Natural killer cell (primary cell): Measurements from ENCODE around the gene CCL16. TPM values are rescaled to one million over a fixed set of nuclear protein-coding genes. Genes with fewer than 3 reads are reported as not detected.

Experiments
- ATAC-seq, 3 donors: fragments of 150-1000 bp in 2 of 3; fragments of 200-7000 bp in 1 of 3; cut with Tn5 transposase; 1 replicate in 1 of 3; 2 replicates in 2 of 3; pipeline ENCODE4 v1.10.0; 2021; ENCODE audit warnings: mild to moderate bottlenecking in 2 of 3, moderate library complexity in 2 of 3
- DNase-seq, 2 donors: peaks; one replicate each; pipeline versions ENCODE4 v3.0.0 to v3.0.0-alpha.2; 2013 to 2021; ENCODE audit warnings: mixed read lengths in 1 of 2
- H3K27ac ChIP-seq: one replicate; pipeline ENCODE4 v1.5.1; 2013; ENCODE audit warnings: mild to moderate bottlenecking, low read length
- H3K27me3 ChIP-seq: one replicate; pipeline ENCODE4 v1.6.1; 2013; ENCODE audit warnings: low read length; ENCODE audit not compliant: control insufficient read depth, insufficient read depth
- H3K36me3 ChIP-seq: one replicate; pipeline ENCODE4 v1.6.1; 2013; ENCODE audit warnings: low read length; ENCODE audit not compliant: control insufficient read depth, insufficient read depth
- H3K4me1 ChIP-seq: one replicate; pipeline ENCODE4 v1.6.1; 2013; ENCODE audit warnings: low read length; ENCODE audit not compliant: control insufficient read depth, insufficient read depth
- H3K4me3 ChIP-seq: one replicate; pipeline ENCODE4 v1.5.1; 2013; ENCODE audit warnings: low read length
- H3K9me3 ChIP-seq: one replicate; pipeline ENCODE4 v1.6.1; 2013; ENCODE audit warnings: low read length; ENCODE audit not compliant: control insufficient read depth, insufficient read depth
- H3K27ac Mint-ChIP-seq, 2 donors: one replicate each; pipeline ENCODE4 v1.8.0; 2022; ENCODE audit warnings: mild to moderate bottlenecking in 2 of 2, mixed read lengths in 2 of 2, moderate library complexity in 1 of 2
- H3K27me3 Mint-ChIP-seq, 2 donors: one replicate each; pipeline ENCODE4 v1.8.0; 2022; ENCODE audit warnings: low read depth in 2 of 2, mixed read lengths in 2 of 2
- H3K36me3 Mint-ChIP-seq: one replicate; pipeline ENCODE4 v1.8.0; 2022; ENCODE audit warnings: mixed read lengths
- H3K4me1 Mint-ChIP-seq, 2 donors: one replicate each; pipeline ENCODE4 v1.8.0; 2022; ENCODE audit warnings: mixed read lengths in 2 of 2
- H3K4me3 Mint-ChIP-seq: one replicate; pipeline ENCODE4 v1.8.0; 2022; ENCODE audit warnings: mild to moderate bottlenecking, moderate library complexity, mixed read lengths
- H3K9me3 Mint-ChIP-seq, 2 donors: one replicate each; pipeline ENCODE4 v1.8.0; 2022; ENCODE audit warnings: mixed read lengths in 2 of 2
- intact Hi-C: fragments of 100-400 bp; cut with micrococcal nuclease; formaldehyde crosslinking; loops from one replicate; pipeline ENCODE4 v1.14.2; 2022
- total RNA-seq, 4 donors: library from RNA; stranded (reverse); fragments of 120-200 nt in 1 of 4; gene quantifications; one replicate each; pipeline versions ENCODE4 v1.2.3 to v1.2.4, GENCODE V29; 2013 to 2022
- TF ChIP-seq, protein P1 (sequence below): fragments of 200-600 bp; IDR thresholded peaks from one replicate; pipeline ENCODE4 v1.8.0; 2022; ENCODE audit warnings: antibody characterized with exemption

The CCL16 gene
- total RNA-seq, 3 donors from 2014 or later (not counting 1 experiment from before 2014, with no cell fraction given): not detected

DNA sequence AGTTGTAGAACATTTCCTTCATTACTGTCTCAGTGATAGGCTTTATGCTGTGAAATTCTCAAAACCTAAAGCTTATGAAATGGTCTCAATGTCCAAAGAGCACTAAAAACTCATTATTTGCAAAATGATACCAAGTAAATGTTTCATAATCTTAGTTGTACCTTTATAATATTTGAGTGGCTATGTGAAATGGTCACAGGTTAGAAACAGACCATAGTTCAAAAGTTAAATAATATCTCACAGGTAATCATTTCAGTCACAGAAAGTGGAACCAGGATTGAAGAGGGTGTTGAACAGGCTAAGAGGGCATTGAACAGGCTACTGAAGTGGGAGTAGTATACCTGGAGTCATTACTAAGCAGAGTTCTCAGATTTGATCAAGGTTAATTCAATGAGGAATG lies 53.6 kb downstream of the CCL16 start:
- Histone ChIP-seq H3K36me3 (no peaks in the 10 kb centered on the region), H3K4me1 (peaks cover 28% of the 10 kb centered on the region), H3K9me3 (no peaks in the 10 kb centered on the region), H3K27ac (no peak overlapping the region), H3K4me3 (no peak overlapping the region), H3K27me3 (no peaks in the 10 kb centered on the region)
- TF ChIP-seq, protein P1, sequence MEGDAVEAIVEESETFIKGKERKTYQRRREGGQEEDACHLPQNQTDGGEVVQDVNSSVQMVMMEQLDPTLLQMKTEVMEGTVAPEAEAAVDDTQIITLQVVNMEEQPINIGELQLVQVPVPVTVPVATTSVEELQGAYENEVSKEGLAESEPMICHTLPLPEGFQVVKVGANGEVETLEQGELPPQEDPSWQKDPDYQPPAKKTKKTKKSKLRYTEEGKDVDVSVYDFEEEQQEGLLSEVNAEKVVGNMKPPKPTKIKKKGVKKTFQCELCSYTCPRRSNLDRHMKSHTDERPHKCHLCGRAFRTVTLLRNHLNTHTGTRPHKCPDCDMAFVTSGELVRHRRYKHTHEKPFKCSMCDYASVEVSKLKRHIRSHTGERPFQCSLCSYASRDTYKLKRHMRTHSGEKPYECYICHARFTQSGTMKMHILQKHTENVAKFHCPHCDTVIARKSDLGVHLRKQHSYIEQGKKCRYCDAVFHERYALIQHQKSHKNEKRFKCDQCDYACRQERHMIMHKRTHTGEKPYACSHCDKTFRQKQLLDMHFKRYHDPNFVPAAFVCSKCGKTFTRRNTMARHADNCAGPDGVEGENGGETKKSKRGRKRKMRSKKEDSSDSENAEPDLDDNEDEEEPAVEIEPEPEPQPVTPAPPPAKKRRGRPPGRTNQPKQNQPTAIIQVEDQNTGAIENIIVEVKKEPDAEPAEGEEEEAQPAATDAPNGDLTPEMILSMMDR: no peak
- intact Hi-C loops: no loop called here
- DNase-seq (no peak), ATAC-seq (no peak)
- Mint-ChIP-seq H3K4me3 (no peak overlapping the region), H3K36me3 (no peaks in the 10 kb centered on the region), H3K27me3 (no peaks in the 10 kb centered on the region), H3K9me3 (no peaks in the 10 kb centered on the region), H3K4me1 (peaks cover 26 to 33% of the 10 kb centered on the region in 2 donors), H3K27ac (peak overlapping the region; percentile 1 to 22)

Other genes starting within 250 kb of the CCL16 start
- under 1 TPM in 1 of 3 donors, not detected in 2; 0.07 TPM for gene RASL10B, start 249.9 kb downstream of the CCL16 start, total RNA-seq
- under 1 TPM in 1 of 3 donors, not detected in 2; 0.23 TPM for gene GAS2L2, start 228.3 kb downstream of the CCL16 start, total RNA-seq
- not detected for gene C17orf50, start 220.6 kb downstream of the CCL16 start, total RNA-seq
- gene MMP28, start 185.9 kb downstream of the CCL16 start, total RNA-seq: 1 to 10 TPM in 1 of 3 donors, not detected in 2; 1.1 TPM
- gene TAF15, start 172.0 kb downstream of the CCL16 start, total RNA-seq: 100 to 1,000 TPM; 214 to 253 (median 214) TPM
- gene HEATR9, start 112.6 kb downstream of the CCL16 start, total RNA-seq: 10 to 100 TPM in 2 of 3 donors, 1 to 10 TPM in 1; 10.0 to 24.1 (median 15.1) TPM
- 1,000 to 10,000 TPM in 1 of 3 donors, 100 to 1,000 TPM in 2; 793 to 1,167 (median 825) TPM for gene CCL5, start 101.1 kb downstream of the CCL16 start, total RNA-seq
- gene RDM1, start 50.7 kb downstream of the CCL16 start, total RNA-seq: under 1 TPM; 0.48 to 1.00 (median 0.61) TPM
- not detected for gene LYZL6, start 37.8 kb downstream of the CCL16 start, total RNA-seq
- not detected for gene CCL14, start 5.2 kb upstream of the CCL16 start, total RNA-seq
- not detected for gene CCL15, start 20.1 kb upstream of the CCL16 start, total RNA-seq
- gene CCL23, start 36.5 kb upstream of the CCL16 start, total RNA-seq: under 1 TPM in 2 of 3 donors, not detected in 1; 0.68 to 0.80 TPM
- under 1 TPM in 2 of 3 donors, not detected in 1; 0.54 to 0.55 TPM for gene CCL18, start 82.8 kb upstream of the CCL16 start, total RNA-seq
- 100 to 1,000 TPM; 381 to 547 (median 450) TPM for gene CCL3, start 108.6 kb upstream of the CCL16 start, total RNA-seq
- gene CCL4, start 122.3 kb upstream of the CCL16 start, total RNA-seq: 100 to 1,000 TPM; 360 to 532 (median 476) TPM
- gene TBC1D3B, start 195.1 kb upstream of the CCL16 start, total RNA-seq: 10 to 100 TPM in 1 of 3 donors, 1 to 10 TPM in 2; 4.3 to 10.7 (median 8.2) TPM
- gene CCL3L1, start 215.3 kb upstream of the CCL16 start, total RNA-seq: 10 to 100 TPM; 22.2 to 73.9 (median 55.9) TPM
- gene CCL4L2, start 229.6 kb upstream of the CCL16 start, total RNA-seq: 10 to 100 TPM; 23.7 to 31.2 (median 25.4) TPM